Glutamatergic neuron (in vitro differentiated cells): Measurements from ENCODE around the gene KLHDC7B. TPM values are rescaled to one million over a fixed set of nuclear protein-coding genes. Genes with fewer than 3 reads are reported as not detected.
A peak's percentile ranks its signal among the peaks of the same experiment; 100 is the strongest.
"Not testable (repeated sequence)": the region's sequence is repeated elsewhere in the genome, so short reads cannot be mapped to it uniquely, and the experiment has no call there.

Experiments used
- DNase-seq: peaks from one replicate; pipeline ENCODE4 v3.0.0; 2022
- H3K27ac Mint-ChIP-seq: one replicate; pipeline ENCODE4 v1.8.0; 2020; ENCODE audit warnings: mild to moderate bottlenecking, mixed read lengths, inconsistent platforms; ENCODE audit not compliant: unreplicated experiment
- H3K27me3 Mint-ChIP-seq: one replicate; pipeline ENCODE4 v1.8.0; 2020; ENCODE audit warnings: mild to moderate bottlenecking, moderate library complexity, mixed read lengths, inconsistent platforms; ENCODE audit not compliant: unreplicated experiment
- H3K36me3 Mint-ChIP-seq: one replicate; pipeline ENCODE4 v1.8.0; 2020; ENCODE audit warnings: mild to moderate bottlenecking, mixed read lengths, inconsistent platforms; ENCODE audit not compliant: unreplicated experiment
- H3K4me1 Mint-ChIP-seq: one replicate; pipeline ENCODE4 v1.8.0; 2020; ENCODE audit warnings: mild to moderate bottlenecking, low read depth, mixed read lengths, inconsistent platforms; ENCODE audit not compliant: unreplicated experiment
- H3K4me3 Mint-ChIP-seq: one replicate; pipeline ENCODE4 v1.8.0; 2020; ENCODE audit warnings: mild to moderate bottlenecking, mixed read lengths, inconsistent platforms; ENCODE audit not compliant: unreplicated experiment
- H3K9me3 Mint-ChIP-seq: one replicate; pipeline ENCODE4 v1.8.0; 2020; ENCODE audit warnings: mild to moderate bottlenecking, moderate library complexity, mixed read lengths, inconsistent platforms; ENCODE audit not compliant: unreplicated experiment
- total RNA-seq: library from RNA; stranded (reverse); fragmentation: NEBNext Ultra II Directional; extraction: Animal tissue kit (Norgen Biotek cat#: 25700); gene quantifications from one replicate; pipeline ENCODE4 v1.2.1, GENCODE V29; 2021; ENCODE audit not compliant: unreplicated experiment
- TF ChIP-seq, protein P1 (sequence below): fragments of 200-600 bp; sonication (generic); IDR thresholded peaks from one replicate; pipeline ENCODE4 v1.5.0; 2021; ENCODE audit not compliant: partially characterized antibody, unreplicated experiment

The KLHDC7B gene
- total RNA-seq, 1 donor from 2014 or later = 0.12 TPM

DNA sequence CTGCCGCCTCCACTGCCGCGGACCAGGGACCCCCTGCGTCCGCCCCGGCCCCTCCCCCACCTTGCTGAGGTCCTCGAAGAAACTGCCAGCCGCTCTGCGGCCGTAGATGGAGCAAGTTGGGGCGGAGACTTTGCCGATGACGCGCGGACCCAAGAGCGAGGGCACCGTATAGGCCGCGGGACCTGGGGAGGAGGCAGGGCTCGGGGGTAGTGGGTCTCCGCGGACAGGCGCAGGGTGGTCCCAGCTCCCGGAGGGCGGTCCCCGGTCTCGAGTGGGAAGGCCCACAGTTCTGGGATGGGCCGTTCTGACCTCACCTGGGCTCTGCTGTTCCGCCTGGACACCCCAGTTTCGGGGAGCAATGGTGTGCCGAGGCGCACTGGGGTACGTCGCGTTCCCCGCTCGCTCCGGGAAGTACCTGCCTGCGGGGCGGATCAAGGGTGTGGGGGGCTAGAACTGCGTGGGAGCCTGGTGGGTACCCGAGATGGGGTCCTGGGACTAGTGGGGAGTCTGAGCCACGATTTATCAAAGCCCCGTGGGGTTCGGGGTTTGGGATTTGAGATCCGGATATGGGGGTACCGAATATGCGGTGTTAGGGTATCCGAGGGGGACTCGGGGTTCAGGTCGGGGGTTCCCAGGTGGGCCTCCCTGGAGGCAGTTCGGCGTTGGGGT is 14.7 kb upstream of the KLHDC7B start:
- peaks cover 25% of the 10 kb centered on the region for H3K27me3 Mint-ChIP-seq
- H3K4me3 Mint-ChIP-seq = peak overlapping the region; percentile 65
- H3K9me3 Mint-ChIP-seq = peaks cover 10% of the 10 kb centered on the region
- H3K4me1 Mint-ChIP-seq = peaks cover 8% of the 10 kb centered on the region
- DNase-seq = peak; percentile 74
- H3K36me3 Mint-ChIP-seq = no peaks in the 10 kb centered on the region
- TF ChIP-seq, protein P1, sequence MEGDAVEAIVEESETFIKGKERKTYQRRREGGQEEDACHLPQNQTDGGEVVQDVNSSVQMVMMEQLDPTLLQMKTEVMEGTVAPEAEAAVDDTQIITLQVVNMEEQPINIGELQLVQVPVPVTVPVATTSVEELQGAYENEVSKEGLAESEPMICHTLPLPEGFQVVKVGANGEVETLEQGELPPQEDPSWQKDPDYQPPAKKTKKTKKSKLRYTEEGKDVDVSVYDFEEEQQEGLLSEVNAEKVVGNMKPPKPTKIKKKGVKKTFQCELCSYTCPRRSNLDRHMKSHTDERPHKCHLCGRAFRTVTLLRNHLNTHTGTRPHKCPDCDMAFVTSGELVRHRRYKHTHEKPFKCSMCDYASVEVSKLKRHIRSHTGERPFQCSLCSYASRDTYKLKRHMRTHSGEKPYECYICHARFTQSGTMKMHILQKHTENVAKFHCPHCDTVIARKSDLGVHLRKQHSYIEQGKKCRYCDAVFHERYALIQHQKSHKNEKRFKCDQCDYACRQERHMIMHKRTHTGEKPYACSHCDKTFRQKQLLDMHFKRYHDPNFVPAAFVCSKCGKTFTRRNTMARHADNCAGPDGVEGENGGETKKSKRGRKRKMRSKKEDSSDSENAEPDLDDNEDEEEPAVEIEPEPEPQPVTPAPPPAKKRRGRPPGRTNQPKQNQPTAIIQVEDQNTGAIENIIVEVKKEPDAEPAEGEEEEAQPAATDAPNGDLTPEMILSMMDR = no peak
- H3K27ac Mint-ChIP-seq = no peak overlapping the region

- DNase-seq = peak; percentile 35
- no peak overlapping the region for H3K4me3 Mint-ChIP-seq
- peaks cover 12% of the 10 kb centered on the region for H3K9me3 Mint-ChIP-seq
- peaks cover 25% of the 10 kb centered on the region for H3K27me3 Mint-ChIP-seq
- no peak overlapping the region for H3K27ac Mint-ChIP-seq
- H3K4me1 Mint-ChIP-seq = peaks cover 8% of the 10 kb centered on the region
- no peaks in the 10 kb centered on the region for H3K36me3 Mint-ChIP-seq
- TF ChIP-seq, protein P1 = no peak
Measured at GRCh38 chr22:50531546-50531961, 14.1 kb upstream of the KLHDC7B start.

GRCh38 chr22:50531962-50532674 is 13.6 kb upstream of the KLHDC7B start:
- H3K27me3 Mint-ChIP-seq = peaks cover 23% of the 10 kb centered on the region

DNA sequence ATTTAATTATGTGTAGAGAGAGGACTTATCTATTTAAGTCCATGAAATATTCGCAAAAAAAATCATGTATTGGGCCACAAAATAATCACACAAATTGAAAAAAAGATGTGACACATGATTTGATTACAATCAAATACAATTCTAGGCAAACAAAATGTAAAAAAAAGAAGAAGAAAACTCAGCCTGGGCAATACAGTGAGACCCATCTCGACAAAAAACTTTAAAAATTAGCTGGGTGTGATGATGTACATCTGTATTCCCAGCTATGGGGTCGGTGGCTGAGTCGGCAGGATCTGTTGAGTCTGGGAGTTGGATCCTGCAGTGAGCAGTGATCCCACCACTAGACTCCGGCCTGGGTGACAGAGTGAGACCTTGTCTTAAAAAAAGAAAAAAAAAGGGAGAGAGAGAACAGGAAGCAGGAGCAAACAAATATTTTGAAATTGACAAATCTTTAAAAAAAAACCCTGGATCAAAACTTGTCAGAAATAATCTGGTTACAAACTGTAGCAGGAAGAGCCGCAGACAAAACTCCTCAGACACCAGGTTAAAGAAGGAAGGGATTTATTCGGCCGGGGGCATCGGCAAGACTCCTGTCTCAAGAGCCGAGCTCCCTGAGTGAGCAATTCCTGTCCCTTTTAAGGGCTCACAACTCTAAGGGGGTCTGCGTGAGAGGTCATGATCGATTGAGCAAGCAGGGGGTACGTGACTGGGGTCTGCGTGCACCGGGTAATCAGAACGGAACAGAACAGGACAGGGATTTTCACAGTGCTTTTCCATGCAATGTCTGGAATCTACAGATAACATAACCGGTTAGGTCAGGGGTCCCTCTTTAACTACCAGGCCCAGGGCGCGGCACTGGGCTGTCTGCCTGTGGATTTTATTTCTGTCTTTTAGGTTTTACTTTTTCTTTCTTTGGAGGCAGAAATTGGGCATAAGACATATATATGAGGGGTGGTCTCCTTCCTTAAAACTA is 12.6 kb upstream of the KLHDC7B start:
- TF ChIP-seq, protein P1 = no peak
- Mint-ChIP-seq H3K4me1 (peaks cover 1% of the 10 kb centered on the region), H3K27me3 (peaks cover 13% of the 10 kb centered on the region), H3K4me3 (peak overlapping the region; percentile 25), H3K9me3 (peaks cover 7% of the 10 kb centered on the region), H3K36me3 (no peaks in the 10 kb centered on the region), H3K27ac (no peak overlapping the region)
- no peak for DNase-seq

More at GRCh38 chr22:50531962-50532674, 13.6 kb upstream of the KLHDC7B start:
- TF ChIP-seq, protein P1 = no peak
- H3K27ac Mint-ChIP-seq = no peak overlapping the region
- H3K4me1 Mint-ChIP-seq = peaks cover 6% of the 10 kb centered on the region
- DNase-seq = peak; percentile 70
- H3K36me3 Mint-ChIP-seq = no peaks in the 10 kb centered on the region
- H3K9me3 Mint-ChIP-seq = peaks cover 12% of the 10 kb centered on the region
- peak overlapping the region; percentile 55 for H3K4me3 Mint-ChIP-seq

GRCh38 chr22:50533856-50534711 is 11.6 kb upstream of the KLHDC7B start:
- not testable (repeated sequence) for H3K4me1 Mint-ChIP-seq, DNase-seq, H3K4me3 Mint-ChIP-seq, H3K27ac Mint-ChIP-seq, H3K36me3 Mint-ChIP-seq, H3K9me3 Mint-ChIP-seq
- H3K27me3 Mint-ChIP-seq = peaks cover 10% of the 10 kb centered on the region
